Measurements from ENCODE around the gene SIRPB2. TPM values are rescaled to one million over a fixed set of nuclear protein-coding genes. Genes with fewer than 3 reads are reported as not detected.

SIRPB2 gene
- total RNA-seq, 1 donor = not detected

- no peak for TF ChIP-seq CTCF (IDR thresholded peaks at IDR 0.05; ENCODE audit: insufficient read depth, low read depth, low read length)
- DNase-seq (ENCODE audit: low read depth) = no peak
- no peak overlapping the region for H3K4me3 ChIP-seq (ENCODE audit: low read depth, low read length)
Measured at GRCh38 chr20:1426231-1426849, 64.9 kb downstream of the SIRPB2 start.

Small RNA genes within 50 kb of the gene (small RNA-seq; reads per million reads assigned to genes)
- not detected for gene RNU6-917P

Other genes with a start within 250 kb of the SIRPB2 start
- gene SNPH, start 225.1 kb downstream of the SIRPB2 start, total RNA-seq = 8.7 and 10.8 TPM in 2 replicates
- 0.43 and 1.3 TPM in 2 replicates for gene SDCBP2, start 162.3 kb downstream of the SIRPB2 start, total RNA-seq
- gene FKBP1A, start 98.4 kb downstream of the SIRPB2 start, total RNA-seq = 120 and 172 TPM in 2 replicates
- gene NSFL1C, start 24.6 kb downstream of the SIRPB2 start, total RNA-seq = 22.0 and 24.5 TPM in 2 replicates
- gene SIRPD, start 66.3 kb upstream of the SIRPB2 start, total RNA-seq = under 0.01 TPM in 1 of 2 replicates, not detected in the other
- not detected in 2 replicates for gene SIRPB1, start 128.6 kb upstream of the SIRPB2 start, total RNA-seq
- gene SIRPG, start 166.4 kb upstream of the SIRPB2 start, total RNA-seq = not detected in 2 replicates

All from fibroblast of villous mesenchyme (primary cell).